HL-60 (cell line): Measurements from ENCODE around the gene FBXO40.

Experiments
- DNase-seq, 2 experiments: peaks; one replicate each; pipeline ENCODE4 v3.0.0-alpha.2; 2010 to 2020; ENCODE audit warnings: low read depth in 1 of 2, low spot score in 1 of 2
- H3K27ac ChIP-seq: fragments of 250-450 bp; sonication (Bioruptor Pico); replicated peaks from 2 replicates; pipeline ENCODE4 v1.5.1; 2020; ENCODE audit warnings: mild to moderate bottlenecking, moderate library complexity
- H3K27me3 ChIP-seq: fragments of 250-450 bp; sonication (Bioruptor Pico); 2 replicates; pipeline ENCODE4 v1.5.1; 2021; ENCODE audit warnings: mild to moderate bottlenecking, moderate library complexity; ENCODE audit not compliant: insufficient read depth, poor library complexity, severe bottlenecking
- H3K4me3 ChIP-seq: replicated peaks from 2 replicates; pipeline ENCODE4 v1.5.1; 2011; ENCODE audit warnings: mild to moderate bottlenecking, control low read depth, low read length; ENCODE audit not compliant: insufficient read depth
- GABPA ChIP-seq: IDR thresholded peaks from 2 replicates; pipeline ENCODE4 v1.6.1; 2012; ENCODE audit warnings: low read depth
- POLR2AphosphoS5 ChIP-seq: IDR thresholded peaks from 2 replicates; pipeline ENCODE4 v1.6.1; 2012; ENCODE audit warnings: low read depth
- SPI1 ChIP-seq: IDR thresholded peaks from 2 replicates; pipeline ENCODE4 v1.6.1; 2012; ENCODE audit warnings: low read depth, mild to moderate bottlenecking, borderline replicate concordance
- TF ChIP-seq, protein P1 (sequence below): IDR thresholded peaks from 2 replicates; pipeline ENCODE4 v1.6.1; 2012; ENCODE audit warnings: low read depth; ENCODE audit not compliant: insufficient replicate concordance
- TF ChIP-seq, protein P2 (sequence below): IDR thresholded peaks from one replicate; pipeline ENCODE4 v1.5.1; 2011; ENCODE audit warnings: low read length, control low read depth, inconsistent platforms; ENCODE audit not compliant: insufficient read depth

The FBXO40 gene

DNA sequence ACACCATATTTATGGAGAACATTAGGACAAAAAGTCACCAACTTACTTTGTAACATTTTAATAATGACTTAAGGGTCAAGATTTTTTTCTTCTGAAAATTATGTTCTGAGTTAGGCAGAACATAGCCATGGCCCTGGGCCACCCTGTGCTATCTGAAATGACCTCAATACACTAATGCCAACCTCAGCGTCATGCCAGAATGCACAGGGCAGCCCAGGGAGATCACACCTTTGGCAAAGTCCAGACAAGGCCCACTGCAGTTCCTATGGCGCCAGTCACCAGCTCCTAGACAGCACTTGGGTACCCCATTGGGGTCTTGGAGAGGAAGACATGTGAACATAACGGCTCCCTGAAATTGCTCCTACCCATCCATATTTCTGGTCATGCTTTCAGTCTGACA lies 34.4 kb downstream of the FBXO40 start:
- Histone ChIP-seq H3K27ac (no peak overlapping the region), H3K4me3 (no peak overlapping the region), H3K27me3 (no peaks in the 10 kb centered on the region)
- TF ChIP-seq, protein P1, sequence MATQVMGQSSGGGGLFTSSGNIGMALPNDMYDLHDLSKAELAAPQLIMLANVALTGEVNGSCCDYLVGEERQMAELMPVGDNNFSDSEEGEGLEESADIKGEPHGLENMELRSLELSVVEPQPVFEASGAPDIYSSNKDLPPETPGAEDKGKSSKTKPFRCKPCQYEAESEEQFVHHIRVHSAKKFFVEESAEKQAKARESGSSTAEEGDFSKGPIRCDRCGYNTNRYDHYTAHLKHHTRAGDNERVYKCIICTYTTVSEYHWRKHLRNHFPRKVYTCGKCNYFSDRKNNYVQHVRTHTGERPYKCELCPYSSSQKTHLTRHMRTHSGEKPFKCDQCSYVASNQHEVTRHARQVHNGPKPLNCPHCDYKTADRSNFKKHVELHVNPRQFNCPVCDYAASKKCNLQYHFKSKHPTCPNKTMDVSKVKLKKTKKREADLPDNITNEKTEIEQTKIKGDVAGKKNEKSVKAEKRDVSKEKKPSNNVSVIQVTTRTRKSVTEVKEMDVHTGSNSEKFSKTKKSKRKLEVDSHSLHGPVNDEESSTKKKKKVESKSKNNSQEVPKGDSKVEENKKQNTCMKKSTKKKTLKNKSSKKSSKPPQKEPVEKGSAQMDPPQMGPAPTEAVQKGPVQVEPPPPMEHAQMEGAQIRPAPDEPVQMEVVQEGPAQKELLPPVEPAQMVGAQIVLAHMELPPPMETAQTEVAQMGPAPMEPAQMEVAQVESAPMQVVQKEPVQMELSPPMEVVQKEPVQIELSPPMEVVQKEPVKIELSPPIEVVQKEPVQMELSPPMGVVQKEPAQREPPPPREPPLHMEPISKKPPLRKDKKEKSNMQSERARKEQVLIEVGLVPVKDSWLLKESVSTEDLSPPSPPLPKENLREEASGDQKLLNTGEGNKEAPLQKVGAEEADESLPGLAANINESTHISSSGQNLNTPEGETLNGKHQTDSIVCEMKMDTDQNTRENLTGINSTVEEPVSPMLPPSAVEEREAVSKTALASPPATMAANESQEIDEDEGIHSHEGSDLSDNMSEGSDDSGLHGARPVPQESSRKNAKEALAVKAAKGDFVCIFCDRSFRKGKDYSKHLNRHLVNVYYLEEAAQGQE, result no peak
- no peak for TF ChIP-seq POLR2AphosphoS5
- TF ChIP-seq, protein P2, sequence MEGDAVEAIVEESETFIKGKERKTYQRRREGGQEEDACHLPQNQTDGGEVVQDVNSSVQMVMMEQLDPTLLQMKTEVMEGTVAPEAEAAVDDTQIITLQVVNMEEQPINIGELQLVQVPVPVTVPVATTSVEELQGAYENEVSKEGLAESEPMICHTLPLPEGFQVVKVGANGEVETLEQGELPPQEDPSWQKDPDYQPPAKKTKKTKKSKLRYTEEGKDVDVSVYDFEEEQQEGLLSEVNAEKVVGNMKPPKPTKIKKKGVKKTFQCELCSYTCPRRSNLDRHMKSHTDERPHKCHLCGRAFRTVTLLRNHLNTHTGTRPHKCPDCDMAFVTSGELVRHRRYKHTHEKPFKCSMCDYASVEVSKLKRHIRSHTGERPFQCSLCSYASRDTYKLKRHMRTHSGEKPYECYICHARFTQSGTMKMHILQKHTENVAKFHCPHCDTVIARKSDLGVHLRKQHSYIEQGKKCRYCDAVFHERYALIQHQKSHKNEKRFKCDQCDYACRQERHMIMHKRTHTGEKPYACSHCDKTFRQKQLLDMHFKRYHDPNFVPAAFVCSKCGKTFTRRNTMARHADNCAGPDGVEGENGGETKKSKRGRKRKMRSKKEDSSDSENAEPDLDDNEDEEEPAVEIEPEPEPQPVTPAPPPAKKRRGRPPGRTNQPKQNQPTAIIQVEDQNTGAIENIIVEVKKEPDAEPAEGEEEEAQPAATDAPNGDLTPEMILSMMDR, result no peak
- no peak for TF ChIP-seq SPI1
- TF ChIP-seq GABPA, result no peak
- no peak for DNase-seq

DNA sequence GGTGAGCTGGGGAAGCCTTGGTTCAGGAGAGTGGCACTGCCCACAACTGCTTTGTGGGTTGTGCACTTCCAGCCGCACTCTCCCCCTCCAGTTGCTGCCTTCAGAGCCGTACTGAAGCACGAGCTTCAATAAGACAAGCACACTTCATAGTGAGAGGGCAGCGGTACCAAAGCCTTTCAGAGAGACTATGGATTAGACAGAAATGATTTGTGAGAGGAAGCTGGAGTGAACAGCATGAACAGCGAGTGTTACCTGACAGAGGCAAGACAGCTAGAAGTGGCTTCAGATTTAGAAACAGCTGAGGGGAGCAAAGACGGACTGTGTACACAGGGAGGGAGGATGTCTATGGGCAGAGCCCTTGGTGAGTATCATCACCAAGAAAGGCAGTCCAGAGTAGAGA lies 36.4 kb downstream of the FBXO40 start:
- H3K27ac ChIP-seq, result no peak overlapping the region
- no peaks in the 10 kb centered on the region for H3K27me3 ChIP-seq
- no peak for DNase-seq
- H3K4me3 ChIP-seq, result no peak overlapping the region
- TF ChIP-seq, protein P1, result no peak
- TF ChIP-seq SPI1 (no peak), GABPA (no peak), POLR2AphosphoS5 (no peak)
- TF ChIP-seq, protein P2, result no peak

DNA sequence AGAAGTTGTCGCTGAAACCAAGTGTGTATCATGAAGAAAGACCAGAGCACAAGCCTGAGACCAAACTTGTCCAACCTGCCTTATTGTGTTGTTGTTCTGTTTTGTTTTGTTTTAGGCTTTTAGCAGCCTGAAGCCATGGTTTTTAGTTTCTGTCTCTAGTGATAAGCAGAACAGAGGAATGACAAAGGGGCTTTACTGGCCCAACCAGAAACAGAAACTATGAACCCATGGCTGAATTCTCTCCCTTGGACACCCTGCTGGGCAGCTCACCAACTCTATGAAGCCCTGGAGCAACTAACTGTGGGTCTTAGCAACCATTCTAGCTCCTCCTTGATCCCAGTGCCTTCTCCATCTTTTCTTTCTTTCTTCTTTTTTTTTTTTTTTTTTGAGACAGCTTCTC lies 37.2 kb downstream of the FBXO40 start:
- Histone ChIP-seq H3K27me3 (no peaks in the 10 kb centered on the region), H3K27ac (no peak overlapping the region), H3K4me3 (no peak overlapping the region)
- TF ChIP-seq, protein P2, result no peak
- no peak for DNase-seq

DNA sequence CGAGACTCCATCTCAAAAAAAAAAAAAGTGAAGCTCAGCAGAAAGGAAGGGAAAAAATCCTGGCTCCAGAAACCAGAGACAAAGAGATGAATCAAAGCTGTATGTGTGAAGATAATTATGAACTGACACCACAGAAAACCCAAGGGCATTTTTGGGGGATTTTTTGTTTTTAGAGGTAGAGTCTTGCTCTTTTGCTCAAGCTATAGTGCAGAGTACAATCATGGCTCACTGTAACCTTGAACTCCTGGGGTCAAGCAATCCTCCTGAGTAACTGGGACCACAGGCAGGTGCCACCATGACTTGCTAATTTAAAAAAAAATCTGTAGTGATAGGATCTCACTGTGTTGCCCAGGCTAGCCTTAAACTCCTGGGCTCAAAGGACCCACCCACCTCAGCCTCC lies 44.7 kb downstream of the FBXO40 start:
- H3K27me3 ChIP-seq, result no peaks in the 10 kb centered on the region
- H3K4me3 ChIP-seq, result no peak overlapping the region
- no peak for DNase-seq
- TF ChIP-seq, protein P1, result no peak
- TF ChIP-seq, protein P2, result no peak
- no peak for TF ChIP-seq SPI1
- TF ChIP-seq GABPA, result no peak
- no peak for TF ChIP-seq POLR2AphosphoS5
- H3K27ac ChIP-seq, result no peak overlapping the region
